ENCODE results near the gene MEP1A.
"Not testable (repeated sequence)": the region's sequence is repeated elsewhere in the genome, so short reads cannot be mapped to it uniquely, and the experiment has no call there.

The MEP1A gene

GRCh38 chr6:46845126-46845525 lies 51.9 kb downstream of the MEP1A start:
- FAIRE-seq = no peak
- DNase-seq (ENCODE audit: insufficient read length, low spot score) = no peak
- TF ChIP-seq CTCF (IDR thresholded peaks at IDR 0.05; ENCODE audit: insufficient read depth, missing control alignments) = no peak

- FAIRE-seq (no peak), DNase-seq (ENCODE audit: insufficient read length, low spot score) (peak; percentile 41)
- peak; percentile 91 for TF ChIP-seq CTCF (IDR thresholded peaks at IDR 0.05; ENCODE audit: insufficient read depth, missing control alignments)
Measured at GRCh38 chr6:46848684-46849360, 55.6 kb downstream of the MEP1A start.

DNA sequence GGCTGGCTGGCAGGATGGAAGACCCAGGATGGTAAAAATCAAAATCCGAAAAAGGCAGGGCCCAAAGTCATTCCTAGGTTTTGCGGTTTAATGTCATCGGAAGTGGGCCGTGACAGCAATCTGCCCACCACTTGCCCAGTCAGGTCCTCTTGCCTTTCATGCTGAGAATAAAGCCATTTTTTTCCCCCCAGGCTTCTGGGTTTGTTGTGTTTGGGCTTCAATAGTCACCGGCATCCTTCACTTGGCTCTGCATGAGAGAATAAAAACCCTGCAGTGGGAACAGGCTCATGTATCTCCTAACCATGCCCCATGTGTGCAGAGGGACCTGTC lies 56.1 kb downstream of the MEP1A start:
- no peak for DNase-seq (ENCODE audit: insufficient read length, low spot score)
- TF ChIP-seq CTCF (IDR thresholded peaks at IDR 0.05; ENCODE audit: insufficient read depth, missing control alignments) = no peak
- FAIRE-seq = no peak

GRCh38 chr6:46850792-46851191 lies 57.6 kb downstream of the MEP1A start:
- DNase-seq (ENCODE audit: insufficient read length, low spot score) (no peak), FAIRE-seq (no peak)
- no peak for TF ChIP-seq CTCF (IDR thresholded peaks at IDR 0.05; ENCODE audit: insufficient read depth, missing control alignments)

DNA sequence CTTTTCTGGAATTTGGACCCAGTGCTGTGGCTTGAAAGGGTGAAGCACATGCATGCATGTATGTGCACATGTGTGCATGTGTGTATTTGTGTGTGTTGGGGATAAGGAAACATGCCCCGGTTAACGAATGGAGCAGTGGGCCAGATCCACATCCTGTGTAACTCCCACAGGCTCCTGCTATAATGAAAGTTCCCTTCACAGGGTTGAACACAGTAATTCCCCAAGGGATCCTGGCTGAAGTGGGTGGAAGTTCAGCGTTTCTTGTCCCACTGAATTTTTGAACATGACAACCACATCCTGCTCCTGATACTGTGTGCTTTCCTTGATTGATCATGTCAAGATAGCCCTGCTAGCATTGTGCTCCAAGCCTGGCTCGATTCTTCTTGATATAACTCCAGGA lies 58.4 kb downstream of the MEP1A start:
- not testable (repeated sequence) for DNase-seq (ENCODE audit: insufficient read length, low spot score); FAIRE-seq

GRCh38 chr6:46855966-46856365 lies 62.8 kb downstream of the MEP1A start:
- DNase-seq (ENCODE audit: insufficient read length, low spot score); FAIRE-seq: not testable (repeated sequence)

DNA sequence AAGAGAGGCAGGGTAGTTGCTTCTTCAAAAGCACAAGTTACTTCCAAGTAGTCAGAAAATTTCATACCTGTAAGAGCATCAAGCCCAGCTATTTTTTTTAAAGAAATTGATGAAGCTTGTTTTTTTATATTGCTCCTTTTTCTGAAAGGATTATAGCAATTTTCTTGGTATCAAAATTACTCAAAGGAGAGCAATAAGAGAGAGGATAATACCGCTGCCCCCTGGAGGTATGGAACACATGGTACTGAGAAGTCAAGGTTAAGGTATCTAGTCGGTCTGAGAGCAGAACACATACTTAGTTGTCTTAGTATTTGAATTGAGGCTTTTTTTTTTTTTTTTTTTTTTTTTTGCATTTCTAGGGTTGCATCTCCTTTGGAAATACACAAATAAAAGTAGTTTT lies 69.2 kb downstream of the MEP1A start:
- FAIRE-seq (no peak), DNase-seq (ENCODE audit: insufficient read length, low spot score) (no peak)
- no peak for TF ChIP-seq CTCF (IDR thresholded peaks at IDR 0.05; ENCODE audit: insufficient read depth, missing control alignments)

More at GRCh38 chr6:46855966-46856365, 62.8 kb downstream of the MEP1A start:
- TF ChIP-seq CTCF (IDR thresholded peaks at IDR 0.05; ENCODE audit: insufficient read depth, missing control alignments) = peak; percentile 37

GRCh38 chr6:46863791-46864190 lies 70.6 kb downstream of the MEP1A start:
- FAIRE-seq (no peak), DNase-seq (ENCODE audit: insufficient read length, low spot score) (no peak)
- no peak for TF ChIP-seq CTCF (IDR thresholded peaks at IDR 0.05; ENCODE audit: insufficient read depth, missing control alignments)

Measured in D721Med (cell line).